ENCODE results near the gene GPR162. TPM values are rescaled to one million over a fixed set of nuclear protein-coding genes. Genes with fewer than 3 reads are reported as not detected.
A peak's percentile ranks its signal among the peaks of the same experiment; 100 is the strongest.

The GPR162 gene
- total and polyA plus RNA-seq, 5 donors from 2014 or later: not detected

DNA sequence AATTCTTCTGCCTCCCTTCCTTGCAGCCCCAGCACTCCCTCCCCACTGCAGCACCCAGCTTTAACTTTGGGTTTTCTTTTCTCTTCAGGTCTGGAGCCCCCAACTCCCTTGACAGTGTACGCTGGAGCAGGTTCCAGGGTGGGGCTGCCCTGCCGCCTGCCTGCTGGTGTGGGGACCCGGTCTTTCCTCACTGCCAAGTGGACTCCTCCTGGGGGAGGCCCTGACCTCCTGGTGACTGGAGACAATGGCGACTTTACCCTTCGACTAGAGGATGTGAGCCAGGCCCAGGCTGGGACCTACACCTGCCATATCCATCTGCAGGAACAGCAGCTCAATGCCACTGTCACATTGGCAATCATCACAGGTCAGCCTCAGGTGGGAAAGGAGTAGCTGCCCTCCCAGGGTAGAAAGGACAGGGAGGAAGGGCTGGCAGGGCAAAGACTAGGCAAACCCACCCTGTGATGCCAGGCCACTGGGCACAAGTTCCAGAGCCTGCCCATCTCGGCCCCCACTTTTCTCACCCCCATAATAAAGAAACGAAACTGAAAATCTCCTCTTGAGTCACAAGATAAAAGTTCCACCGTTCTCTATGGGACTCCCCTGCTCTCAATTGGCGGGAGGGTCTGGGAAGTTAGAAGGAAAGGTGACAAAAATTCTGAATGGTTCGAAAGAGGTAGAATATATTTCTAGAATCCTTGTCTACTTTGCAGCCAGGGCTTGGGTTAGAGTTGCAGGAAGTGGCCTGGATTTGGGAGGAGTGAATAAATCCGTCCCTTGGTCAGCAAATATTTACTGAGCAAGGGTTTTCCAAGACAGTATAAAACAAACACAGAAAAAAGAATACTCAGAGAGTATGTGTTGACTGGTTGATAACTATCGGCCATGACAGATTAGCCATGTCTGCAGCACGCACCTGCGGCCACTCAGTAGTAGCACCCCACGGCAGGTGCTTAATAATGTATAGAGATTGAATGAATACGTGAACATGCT, 46.1 kb upstream of the GPR162 start:
- Mint-ChIP-seq H3K36me3 (no peaks in the 10 kb centered on the region), H3K27me3 (peaks cover 36% of the 10 kb centered on the region)

DNA sequence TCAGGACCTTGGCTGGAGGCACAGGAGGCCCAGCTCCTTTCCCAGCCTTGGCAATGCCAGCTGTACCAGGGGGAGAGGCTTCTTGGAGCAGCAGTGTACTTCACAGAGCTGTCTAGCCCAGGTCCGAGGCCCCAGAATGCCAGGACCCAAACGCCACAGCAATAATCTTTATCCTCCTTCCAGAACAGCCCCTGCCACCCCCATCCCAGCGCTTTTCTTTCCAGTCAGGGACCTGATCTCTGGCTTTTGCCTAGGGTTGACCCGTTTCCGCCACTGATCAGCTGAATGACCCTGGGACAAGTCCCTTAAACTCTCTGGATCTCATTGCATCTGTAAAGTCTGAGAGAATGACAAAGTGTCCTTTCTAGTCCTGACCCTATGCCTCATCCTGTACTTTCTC, 44.2 kb upstream of the GPR162 start:
- peaks cover 0 to 66% (median 19%) of the 10 kb centered on the region in 4 donors for H3K4me1 Mint-ChIP-seq
- H3K9me3 Mint-ChIP-seq: no peaks in the 10 kb centered on the region
- Histone ChIP-seq H3K36me3 (ENCODE audit: control insufficient read depth, insufficient read depth, low read length) (no peaks in the 10 kb centered on the region), H3K4me3 (ENCODE audit: low read depth, low read length) (no peak overlapping the region), H3K27me3 (ENCODE audit: control insufficient read depth, insufficient read depth, low read length) (peaks cover 14% of the 10 kb centered on the region), H3K9me3 (ENCODE audit: control insufficient read depth in 2 of 2, low read length in 2 of 2) (no peaks in the 10 kb centered on the region), H3K4me1 (ENCODE audit: control insufficient read depth, insufficient read depth, low read length, poor library complexity, severe bottlenecking) (peaks cover 49% of the 10 kb centered on the region), H3K27ac (ENCODE audit: insufficient read depth, low read length, poor library complexity, severe bottlenecking) (no peak overlapping the region)
- DNase-seq (no peak), ATAC-seq (ENCODE audit: low read depth in 2 of 2) (no peak)
- H3K4me3 Mint-ChIP-seq: no peak overlapping the region
- H3K27me3 Mint-ChIP-seq: peaks cover 30% of the 10 kb centered on the region
- no peak overlapping the region for H3K27ac Mint-ChIP-seq
- no peaks in the 10 kb centered on the region for H3K36me3 Mint-ChIP-seq

More for the DNA sequence above, 46.1 kb upstream of the GPR162 start:
- Histone ChIP-seq H3K36me3 (ENCODE audit: control insufficient read depth, insufficient read depth, low read length) (no peaks in the 10 kb centered on the region), H3K27ac (ENCODE audit: insufficient read depth, low read length, poor library complexity, severe bottlenecking) (peak overlapping the region; percentile 14), H3K4me3 (ENCODE audit: low read depth, low read length) (no peak overlapping the region), H3K27me3 (ENCODE audit: control insufficient read depth, insufficient read depth, low read length) (peaks cover 14% of the 10 kb centered on the region), H3K9me3 (ENCODE audit: control insufficient read depth in 2 of 2, low read length in 2 of 2) (no peaks in the 10 kb centered on the region), H3K4me1 (ENCODE audit: control insufficient read depth, insufficient read depth, low read length, poor library complexity, severe bottlenecking) (peaks cover 59% of the 10 kb centered on the region)
- Mint-ChIP-seq H3K4me1 (peaks cover 0 to 70% (median 20%) of the 10 kb centered on the region in 4 donors), H3K27ac (peak overlapping the region in 2 of 3 donors; percentile 67 to 79), H3K4me3 (peak overlapping the region in 3 of 4 donors; percentile 78 to 83 (median 82)), H3K9me3 (no peaks in the 10 kb centered on the region)
- DNase-seq (no peak), ATAC-seq (ENCODE audit: low read depth in 2 of 2) (no peak)

- Histone ChIP-seq H3K4me3 (ENCODE audit: low read depth, low read length) (peak overlapping the region; percentile 37), H3K4me1 (ENCODE audit: control insufficient read depth, insufficient read depth, low read length, poor library complexity, severe bottlenecking) (peaks cover 41% of the 10 kb centered on the region), H3K36me3 (ENCODE audit: control insufficient read depth, insufficient read depth, low read length) (no peaks in the 10 kb centered on the region), H3K9me3 (ENCODE audit: control insufficient read depth in 2 of 2, low read length in 2 of 2) (no peaks in the 10 kb centered on the region), H3K27ac (ENCODE audit: insufficient read depth, low read length, poor library complexity, severe bottlenecking) (no peak overlapping the region), H3K27me3 (ENCODE audit: control insufficient read depth, insufficient read depth, low read length) (peaks cover 11% of the 10 kb centered on the region)
- Mint-ChIP-seq H3K27me3 (peaks cover 24% of the 10 kb centered on the region), H3K4me1 (peaks cover 0 to 62% (median 19%) of the 10 kb centered on the region in 4 donors), H3K36me3 (no peaks in the 10 kb centered on the region), H3K4me3 (peak overlapping the region; percentile 62 to 95 (median 84)), H3K9me3 (no peaks in the 10 kb centered on the region), H3K27ac (peak overlapping the region in 2 of 3 donors; percentile 69 to 95)
- ATAC-seq (ENCODE audit: low read depth in 2 of 2) (no peak), DNase-seq (no peak)
Observed at GRCh38 chr12:6778217-6778573, 43.4 kb upstream of the GPR162 start.

- ATAC-seq (ENCODE audit: low read depth in 2 of 2) (peak; percentile 87 to 88), DNase-seq (peak; percentile 83 to 89 (median 86))
- H3K4me1 Mint-ChIP-seq: peaks cover 0 to 65% (median 22%) of the 10 kb centered on the region in 4 donors
- peak overlapping the region; percentile 66 to 95 (median 84) for H3K4me3 Mint-ChIP-seq
- H3K9me3 Mint-ChIP-seq: no peaks in the 10 kb centered on the region
- H3K27ac Mint-ChIP-seq: peak overlapping the region; percentile 64 to 95 (median 69)
- peak overlapping the region; percentile 37 for H3K4me3 ChIP-seq (ENCODE audit: low read depth, low read length)
- H3K36me3 Mint-ChIP-seq: no peaks in the 10 kb centered on the region
- H3K27me3 ChIP-seq (ENCODE audit: control insufficient read depth, insufficient read depth, low read length): peaks cover 11% of the 10 kb centered on the region
- H3K27me3 Mint-ChIP-seq: peaks cover 22% of the 10 kb centered on the region
- H3K9me3 ChIP-seq (ENCODE audit: control insufficient read depth in 2 of 2, low read length in 2 of 2): no peaks in the 10 kb centered on the region
- no peaks in the 10 kb centered on the region for H3K36me3 ChIP-seq (ENCODE audit: control insufficient read depth, insufficient read depth, low read length)
- H3K27ac ChIP-seq (ENCODE audit: insufficient read depth, low read length, poor library complexity, severe bottlenecking): peak overlapping the region; percentile 17
- H3K4me1 ChIP-seq (ENCODE audit: control insufficient read depth, insufficient read depth, low read length, poor library complexity, severe bottlenecking): peaks cover 34% of the 10 kb centered on the region
Observed at GRCh38 chr12:6778574-6779550, 42.8 kb upstream of the GPR162 start.

DNA sequence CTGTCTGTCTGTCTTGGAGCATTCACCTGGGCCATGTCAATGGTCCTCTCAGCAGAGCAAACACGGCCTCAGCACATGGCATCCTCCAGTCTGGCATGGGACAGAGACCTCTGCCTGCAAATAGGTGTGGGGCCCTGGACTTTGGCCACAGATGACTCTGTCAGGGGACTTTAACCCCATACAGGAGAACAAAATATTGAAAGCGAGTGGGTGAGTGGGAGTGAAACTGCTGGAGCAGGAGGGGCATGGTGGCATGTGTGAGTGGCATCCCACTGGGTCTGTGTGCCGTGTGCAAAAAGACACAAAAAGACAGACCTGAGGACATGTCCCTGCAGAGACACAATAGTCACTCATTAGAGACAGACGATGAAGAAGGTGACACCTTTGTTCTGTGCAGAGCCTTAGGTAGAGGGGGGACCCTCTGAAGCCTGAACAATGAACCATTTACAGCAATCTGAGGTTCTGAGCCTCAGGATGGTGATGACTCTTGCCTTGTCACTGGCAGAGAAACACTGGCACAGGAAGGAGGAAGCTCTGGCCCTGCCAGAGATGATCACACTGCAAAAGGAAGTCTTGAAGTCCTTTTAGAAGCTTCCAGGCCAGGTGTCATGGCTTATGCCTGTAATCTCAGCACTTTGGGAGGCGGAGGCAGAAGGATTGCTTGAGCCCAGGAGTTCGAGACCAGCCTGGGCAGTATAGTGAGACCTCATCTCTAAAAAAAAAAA, 41.8 kb upstream of the GPR162 start:
- DNase-seq (peak in 1 of 3 donors; percentile 54), ATAC-seq (ENCODE audit: low read depth in 2 of 2) (no peak)
- Mint-ChIP-seq H3K9me3 (no peaks in the 10 kb centered on the region), H3K36me3 (no peaks in the 10 kb centered on the region), H3K4me1 (peaks cover 0 to 67% (median 17%) of the 10 kb centered on the region in 4 donors), H3K27ac (peak overlapping the region; percentile 56 to 84 (median 73)), H3K4me3 (peak overlapping the region in 3 of 4 donors; percentile 66 to 95 (median 80)), H3K27me3 (peaks cover 16% of the 10 kb centered on the region)
- Histone ChIP-seq H3K4me1 (ENCODE audit: control insufficient read depth, insufficient read depth, low read length, poor library complexity, severe bottlenecking) (peaks cover 25% of the 10 kb centered on the region), H3K9me3 (ENCODE audit: control insufficient read depth in 2 of 2, low read length in 2 of 2) (no peaks in the 10 kb centered on the region), H3K4me3 (ENCODE audit: low read depth, low read length) (no peak overlapping the region), H3K36me3 (ENCODE audit: control insufficient read depth, insufficient read depth, low read length) (no peaks in the 10 kb centered on the region), H3K27me3 (ENCODE audit: control insufficient read depth, insufficient read depth, low read length) (peaks cover 9% of the 10 kb centered on the region), H3K27ac (ENCODE audit: insufficient read depth, low read length, poor library complexity, severe bottlenecking) (no peak overlapping the region)

- Histone ChIP-seq H3K4me3 (ENCODE audit: low read depth, low read length) (no peak overlapping the region), H3K36me3 (ENCODE audit: control insufficient read depth, insufficient read depth, low read length) (no peaks in the 10 kb centered on the region), H3K27ac (ENCODE audit: insufficient read depth, low read length, poor library complexity, severe bottlenecking) (no peak overlapping the region), H3K4me1 (ENCODE audit: control insufficient read depth, insufficient read depth, low read length, poor library complexity, severe bottlenecking) (peaks cover 22% of the 10 kb centered on the region), H3K27me3 (ENCODE audit: control insufficient read depth, insufficient read depth, low read length) (peaks cover 4% of the 10 kb centered on the region), H3K9me3 (ENCODE audit: control insufficient read depth in 2 of 2, low read length in 2 of 2) (no peaks in the 10 kb centered on the region)
- Mint-ChIP-seq H3K27me3 (peaks cover 9% of the 10 kb centered on the region), H3K4me1 (peaks cover 0 to 67% (median 16%) of the 10 kb centered on the region in 4 donors), H3K27ac (peak overlapping the region; percentile 14 to 84 (median 56)), H3K9me3 (no peaks in the 10 kb centered on the region), H3K4me3 (peak overlapping the region in 1 of 4 donors; percentile 38), H3K36me3 (no peaks in the 10 kb centered on the region)
- DNase-seq (no peak), ATAC-seq (ENCODE audit: low read depth in 2 of 2) (no peak)
Observed at GRCh38 chr12:6780573-6780972, 41.0 kb upstream of the GPR162 start.

- no peaks in the 10 kb centered on the region for H3K36me3 Mint-ChIP-seq
- peaks cover 6% of the 10 kb centered on the region for H3K27me3 Mint-ChIP-seq
- H3K4me1 Mint-ChIP-seq: peaks cover 9 to 74% (median 26%) of the 10 kb centered on the region in 4 donors
- ATAC-seq (ENCODE audit: low read depth in 2 of 2) (no peak), DNase-seq (no peak)
- Histone ChIP-seq H3K27ac (ENCODE audit: insufficient read depth, low read length, poor library complexity, severe bottlenecking) (no peak overlapping the region), H3K4me1 (ENCODE audit: control insufficient read depth, insufficient read depth, low read length, poor library complexity, severe bottlenecking) (peaks cover 38% of the 10 kb centered on the region), H3K36me3 (ENCODE audit: control insufficient read depth, insufficient read depth, low read length) (no peaks in the 10 kb centered on the region), H3K9me3 (ENCODE audit: control insufficient read depth in 2 of 2, low read length in 2 of 2) (no peaks in the 10 kb centered on the region), H3K27me3 (ENCODE audit: control insufficient read depth, insufficient read depth, low read length) (no peaks in the 10 kb centered on the region), H3K4me3 (ENCODE audit: low read depth, low read length) (no peak overlapping the region)
- peak overlapping the region in 2 of 3 donors; percentile 56 to 67 for H3K27ac Mint-ChIP-seq
- no peaks in the 10 kb centered on the region for H3K9me3 Mint-ChIP-seq
- peak overlapping the region in 1 of 4 donors; percentile 8 for H3K4me3 Mint-ChIP-seq
Observed at GRCh38 chr12:6782119-6782518, 39.5 kb upstream of the GPR162 start.

Measured in CD4-positive, CD25-positive, alpha-beta regulatory T cell (primary cell).